H1 (cell line): Measurements from ENCODE around the gene PPP2R5B. TPM values are rescaled to one million over a fixed set of nuclear protein-coding genes. Genes with fewer than 3 reads are reported as not detected.

Experiments used
- CTCF ChIA-PET: fragments of 300-600 bp; sonication (Branson Sonifier 250); formaldehyde crosslinking; loops from one replicate; lab custom pipeline; 2021; ENCODE audit not compliant: partially characterized antibody; lab: Charles Lee
- POLR2A ChIA-PET: fragments of 300-600 bp; sonication (Branson Sonifier 250); formaldehyde crosslinking; loops from one replicate; lab custom pipeline; 2021; ENCODE audit warnings: inconsistent platforms; ENCODE audit not compliant: partially characterized antibody; lab: Charles Lee
- DNase-seq, 2 experiments: peaks; one replicate each; pipeline versions ENCODE4 v3.0.0 to v3.0.0-alpha.2; 2010 to 2022; ENCODE audit warnings: low spot score in 2 of 2, low read depth in 1 of 2, mixed read lengths in 1 of 2
- FAIRE-seq: peaks from 2 replicates; lab custom pipeline; 2011; peaks lifted over from hg19 to GRCh38; lab: Jason Lieb, UNC
- H2AFZ ChIP-seq: 2 replicates; pipeline ENCODE4 v1.8.1; 2012; ENCODE audit warnings: low read length, inconsistent platforms
- H2AK5ac ChIP-seq: 2 replicates; pipeline ENCODE4 v1.6.1; 2013; ENCODE audit warnings: low read depth, low read length
- H2BK120ac ChIP-seq: replicated peaks from 2 replicates; pipeline ENCODE3; 2013; ENCODE audit warnings: low read depth, low read length, inconsistent platforms
- H2BK12ac ChIP-seq: 2 replicates; pipeline ENCODE4 v1.6.1; 2013; ENCODE audit warnings: low read depth, low read length
- H2BK15ac ChIP-seq: 2 replicates; pipeline ENCODE4 v1.6.1; 2013; ENCODE audit warnings: low read length
- H2BK20ac ChIP-seq: 2 replicates; pipeline ENCODE4 v1.6.1; 2013; ENCODE audit warnings: low read length
- H2BK5ac ChIP-seq: 2 replicates; pipeline ENCODE4 v1.6.1; 2013; ENCODE audit warnings: low read depth, low read length
- H3K14ac ChIP-seq: 2 replicates; pipeline ENCODE4 v1.6.1; 2013; ENCODE audit warnings: inconsistent platforms; ENCODE audit not compliant: insufficient read length
- H3K18ac ChIP-seq: 2 replicates; pipeline ENCODE4 v1.6.1; 2013; ENCODE audit warnings: low read length; ENCODE audit errors: extremely low read depth
- H3K23ac ChIP-seq: 2 replicates; pipeline ENCODE4 v1.6.1; 2013; ENCODE audit warnings: inconsistent platforms; ENCODE audit not compliant: insufficient read length
- H3K23me2 ChIP-seq: 2 replicates; pipeline ENCODE4 v1.6.1; 2013; ENCODE audit warnings: low read depth, low read length
- H3K27ac ChIP-seq: 2 replicates; pipeline ENCODE4 v1.6.1; 2011; ENCODE audit warnings: low read depth, low read length, inconsistent platforms
- H3K27me3 ChIP-seq, 4 experiments: replicated peaks in 1 of 4; 1 replicate in 1 of 4; 2 replicates in 3 of 4; pipeline versions ENCODE4 v1.6.1 to v1.8.1; 2011 to 2013; ENCODE audit warnings: low read length in 3 of 4, mild to moderate bottlenecking in 3 of 4, inconsistent platforms in 2 of 4, mixed read lengths in 2 of 4, moderate library complexity in 1 of 4; ENCODE audit not compliant: control insufficient read depth in 3 of 4, insufficient read depth in 3 of 4; ENCODE audit errors: extremely low read depth in 1 of 4
- H3K36me3 ChIP-seq, 4 experiments: 2 replicates each; pipeline versions ENCODE4 v1.6.1 to v1.8.1; 2011 to 2013; ENCODE audit warnings: mild to moderate bottlenecking in 4 of 4, low read length in 3 of 4, moderate library complexity in 2 of 4, control low read depth in 1 of 4, inconsistent platforms in 1 of 4; ENCODE audit not compliant: insufficient read depth in 4 of 4, control insufficient read depth in 2 of 4
- H3K4ac ChIP-seq: replicated peaks from 2 replicates; pipeline ENCODE3; 2013; ENCODE audit warnings: low read length, low read depth, mixed read lengths, inconsistent platforms; ENCODE audit not compliant: insufficient read length
- H3K4me1 ChIP-seq, 4 experiments: replicated peaks in 1 of 4; 1 replicate in 1 of 4; 2 replicates in 3 of 4; pipeline versions ENCODE4 v1.6.1 to v1.8.1; 2011 to 2013; ENCODE audit warnings: low read length in 3 of 4, inconsistent platforms in 2 of 4, mixed read lengths in 1 of 4; ENCODE audit not compliant: insufficient read depth in 4 of 4, control insufficient read depth in 3 of 4
- H3K4me2 ChIP-seq, 2 experiments: 2 replicates each; pipeline versions ENCODE4 v1.6.1 to v1.8.1; 2011 to 2013; ENCODE audit warnings: low read depth in 2 of 2, low read length in 2 of 2, control low read depth in 1 of 2, inconsistent platforms in 1 of 2, mild to moderate bottlenecking in 1 of 2; ENCODE audit not compliant: insufficient read depth in 1 of 2
- H3K4me3 ChIP-seq, 4 experiments: fragments of 200-600, 300-600 bp in 1 of 4; sonication (generic), shearing (Covaris generic), sonication (Bioruptor Twin) in 1 of 4; 2 replicates each; pipeline versions ENCODE4 v1.5.1 to v1.8.1; 2011 to 2016; ENCODE audit warnings: low read length in 4 of 4, low read depth in 3 of 4, control low read depth in 2 of 4, inconsistent platforms in 2 of 4, mild to moderate bottlenecking in 2 of 4, mixed read lengths in 1 of 4, moderate library complexity in 1 of 4; ENCODE audit not compliant: insufficient read depth in 2 of 4; ENCODE audit errors: extremely low read depth in 1 of 4
- H3K56ac ChIP-seq: replicated peaks from 2 replicates; pipeline ENCODE3; 2013; ENCODE audit warnings: low read depth, mild to moderate bottlenecking, mixed read lengths, low read length, inconsistent platforms; ENCODE audit not compliant: insufficient read length
- H3K79me1 ChIP-seq: 2 replicates; pipeline ENCODE4 v1.6.1; 2013; ENCODE audit warnings: low read depth, low read length, control low read depth
- H3K79me2 ChIP-seq, 2 experiments: 2 replicates each; pipeline versions ENCODE4 v1.6.1 to v1.8.1; 2012 to 2013; ENCODE audit warnings: low read length in 2 of 2, mild to moderate bottlenecking in 2 of 2, inconsistent platforms in 1 of 2; ENCODE audit not compliant: insufficient read depth in 2 of 2, control insufficient read depth in 1 of 2
- H3K9ac ChIP-seq, 4 experiments: replicated peaks in 1 of 4; 1 replicate in 1 of 4; 2 replicates in 3 of 4; pipeline versions ENCODE4 v1.6.1 to v1.8.1; 2011 to 2013; ENCODE audit warnings: low read depth in 3 of 4, low read length in 3 of 4, control low read depth in 2 of 4, mild to moderate bottlenecking in 2 of 4, moderate library complexity in 2 of 4, inconsistent platforms in 1 of 4; ENCODE audit errors: extremely low read depth in 1 of 4
- H3K9me3 ChIP-seq, 2 experiments: 2 replicates each; pipeline versions ENCODE4 v1.6.1 to v1.8.1; 2012 to 2013; ENCODE audit warnings: mild to moderate bottlenecking in 2 of 2, moderate library complexity in 2 of 2, control low read depth in 1 of 2, inconsistent platforms in 1 of 2, low read depth in 1 of 2, low read length in 1 of 2, mixed read lengths in 1 of 2; ENCODE audit not compliant: insufficient read depth in 2 of 2
- H4K20me1 ChIP-seq, 2 experiments: replicated peaks in 1 of 2; 2 replicates each; pipeline versions ENCODE3 to v1.8.1; 2011 to 2013; ENCODE audit warnings: inconsistent platforms in 2 of 2, low read length in 2 of 2, mild to moderate bottlenecking in 1 of 2; ENCODE audit not compliant: insufficient read depth in 2 of 2, control insufficient read depth in 1 of 2
- H4K5ac ChIP-seq: 2 replicates; pipeline ENCODE4 v1.6.1; 2013; ENCODE audit warnings: low read length, low read depth, mixed read lengths, inconsistent platforms; ENCODE audit not compliant: insufficient read length
- H4K8ac ChIP-seq: 2 replicates; pipeline ENCODE4 v1.8.0; 2013; ENCODE audit warnings: mild to moderate bottlenecking, moderate library complexity, low read length, inconsistent platforms; ENCODE audit not compliant: insufficient read depth; ENCODE audit errors: extremely low read depth
- H4K91ac ChIP-seq: replicated peaks from 2 replicates; pipeline ENCODE3; 2013; ENCODE audit warnings: low read length, mixed read lengths, inconsistent platforms; ENCODE audit not compliant: insufficient read length
- BCL11A ChIP-seq, 2 experiments: IDR thresholded peaks; one replicate each; pipeline ENCODE4 v1.6.1; 2011; ENCODE audit warnings: low read depth in 2 of 2, low read length in 2 of 2, mild to moderate bottlenecking in 2 of 2
- CBX8 ChIP-seq: fragments of 300-800, 300-1000 bp; sonication (generic); IDR thresholded peaks from 2 replicates; pipeline ENCODE4 v1.7.1; 2016; ENCODE audit warnings: low read depth, low read length, borderline replicate concordance
- CEBPB ChIP-seq: IDR thresholded peaks from 2 replicates; pipeline ENCODE4 v1.6.1; 2012; ENCODE audit warnings: low read depth, low read length
- CHD2 ChIP-seq: IDR thresholded peaks from 2 replicates; pipeline ENCODE4 v1.6.1; 2012; ENCODE audit warnings: low read length, improper control_type of control experiment
- HDAC2 ChIP-seq, 2 experiments: fragments of 300-600 bp in 1 of 2; sonication (generic) in 1 of 2; IDR thresholded peaks; 2 replicates each; pipeline ENCODE4 v1.6.1; 2011 to 2012; ENCODE audit warnings: low read depth in 2 of 2, low read length in 2 of 2, mild to moderate bottlenecking in 2 of 2, moderate library complexity in 2 of 2, borderline replicate concordance in 1 of 2, inconsistent platforms in 1 of 2
- SIRT6 ChIP-seq: IDR thresholded peaks from one replicate; pipeline ENCODE4 v1.7.1; 2012; ENCODE audit warnings: low read length, inconsistent platforms
- SIX5 ChIP-seq: IDR thresholded peaks from 2 replicates; pipeline ENCODE4 v1.6.1; 2011; ENCODE audit warnings: mild to moderate bottlenecking, low read depth, low read length
- SUZ12 ChIP-seq: fragments of 200-600 bp; sonication (generic); IDR thresholded peaks from 2 replicates; pipeline ENCODE4 v1.6.1; 2012; ENCODE audit warnings: mild to moderate bottlenecking, inconsistent platforms, low read length, moderate library complexity, mixed read lengths
- TAF1 ChIP-seq: IDR thresholded peaks from 2 replicates; pipeline ENCODE4 v1.6.1; 2011; ENCODE audit warnings: mild to moderate bottlenecking, low read depth, low read length
- WGBS, 2 experiments: shearing (Covaris generic) in 1 of 2; methylation state at CpG; one replicate each; pipeline versions ENCODE4 v1.1.6 to v1.1.7; 2013 to 2015; ENCODE audit warnings: low lambda C conversion rate in 2 of 2, mixed read lengths in 2 of 2, inconsistent platforms in 1 of 2, low coverage in 1 of 2, missing lambda C conversion rate in 1 of 2; ENCODE audit not compliant: insufficient replicate concordance in 2 of 2, insufficient coverage in 1 of 2, insufficient read length in 1 of 2; ENCODE audit errors: extremely low coverage in 1 of 2, missing lambda C conversion rate in 1 of 2; 5-methylcytosine and 5-hydroxymethylcytosine counted together
- polyA plus RNA-seq, 7 experiments: library from polyadenylated mRNA; depleted of rRNA in 3 of 7; stranded (reverse) in 5 of 7; unstranded in 2 of 7; fragments of >200 nt in 5 of 7; fragments of 200-250 nt in 2 of 7; gene quantifications; 1 replicate in 5 of 7; 2 replicates in 1 of 7; 4 replicates in 1 of 7; pipeline versions ENCODE4 v1.2.1 to v1.2.3, GENCODE V29; 2011 to 2013; ENCODE audit warnings: missing spikeins in 2 of 7, mixed read lengths in 2 of 7
- total RNA-seq: library from RNA; stranded (reverse); fragmentation: NEBNext Ultra II Directional; extraction: Animal tissue kit (Norgen Biotek cat#: 25700); gene quantifications from 2 replicates; pipeline ENCODE4 v1.2.1, GENCODE V29; 2021
- TF ChIP-seq, protein P1 (sequence below): IDR thresholded peaks from 2 replicates; pipeline ENCODE4 v1.6.1; 2012; ENCODE audit warnings: inconsistent platforms

The PPP2R5B gene
- total and polyA plus RNA-seq, 2 of the 8 experiments (the other 6 are each of a cell fraction or from before 2014, with no cell fraction given) = 4.9 to 5.1 TPM

GRCh38 chr11:64881476-64881875, 43.0 kb upstream of the PPP2R5B start:
- Histone ChIP-seq H3K9ac (no peak overlapping the region), H3K27ac (no peak overlapping the region), H4K5ac (no peak overlapping the region), H2BK120ac (no peak overlapping the region), H4K20me1 (no peaks in the 10 kb centered on the region), H3K14ac (no peak overlapping the region), H3K56ac (no peak overlapping the region), H3K79me2 (no peaks in the 10 kb centered on the region), H3K27me3 (peaks cover 0 to 6% (median 2%) of the 10 kb centered on the region in 4 experiments; a peak in 4 of 7 replicates), H3K4me2 (no peak overlapping the region), H3K4me1 (peaks cover 0 to 22% (median 11%) of the 10 kb centered on the region in 4 experiments; a peak in 6 of 7 replicates), H2AFZ (no peak overlapping the region), H2BK15ac (no peak overlapping the region), H3K79me1 (no peaks in the 10 kb centered on the region), H3K23ac (no peak overlapping the region), H3K9me3 (no peaks in the 10 kb centered on the region), H2AK5ac (no peak overlapping the region), H2BK5ac (no peak overlapping the region), H3K36me3 (no peaks in the 10 kb centered on the region), H3K4ac (no peak overlapping the region), H2BK12ac (no peak overlapping the region), H4K91ac (no peak overlapping the region), H3K18ac (no peak overlapping the region), H4K8ac (no peak overlapping the region), H3K23me2 (peaks cover 16% of the 10 kb centered on the region), H2BK20ac (no peak overlapping the region), H3K4me3 (no peak overlapping the region)
- CTCF ChIA-PET = interaction anchor here (0.6 to 32.2 kb wide), 4 partner anchors 10 to 220 kb away, joined by 3 to 1058 read pairs (median 60); partner anchors contain the start of gene CDC42BPG
- DNase-seq (no peak), FAIRE-seq (no peak)
- POLR2A ChIA-PET = interaction anchor here (0.6 to 24.6 kb wide), 2 partner anchors 24 to 105 kb away, joined by 3 to 408 read pairs; no protein-coding TSS in a partner anchor
- 91% methylated on average over 8 of the region's 8 CpGs; no CpG with 5 or more reads in 1 of the 2 experiments for WGBS, 2 experiments
- TF ChIP-seq CBX8 = no peak
- no peak for TF ChIP-seq CEBPB
- no peak for TF ChIP-seq BCL11A (IDR thresholded peaks at IDR 0.05; ENCODE audit: low read depth in 2 of 2, low read length in 2 of 2)
- no peak for TF ChIP-seq CHD2
- TF ChIP-seq, protein P1, sequence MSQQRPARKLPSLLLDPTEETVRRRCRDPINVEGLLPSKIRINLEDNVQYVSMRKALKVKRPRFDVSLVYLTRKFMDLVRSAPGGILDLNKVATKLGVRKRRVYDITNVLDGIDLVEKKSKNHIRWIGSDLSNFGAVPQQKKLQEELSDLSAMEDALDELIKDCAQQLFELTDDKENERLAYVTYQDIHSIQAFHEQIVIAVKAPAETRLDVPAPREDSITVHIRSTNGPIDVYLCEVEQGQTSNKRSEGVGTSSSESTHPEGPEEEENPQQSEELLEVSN = no peak
- TF ChIP-seq SUZ12 = no peak
- TF ChIP-seq HDAC2 (IDR thresholded peaks at IDR 0.05; ENCODE audit: borderline replicate concordance in 1 of 2, low read depth in 2 of 2, low read length in 2 of 2) = no peak
- TF ChIP-seq SIRT6 = no peak
- TF ChIP-seq SIX5 = no peak
- TF ChIP-seq TAF1 = no peak
